ENCODE measurements around the gene PPFIA2.

DNA sequence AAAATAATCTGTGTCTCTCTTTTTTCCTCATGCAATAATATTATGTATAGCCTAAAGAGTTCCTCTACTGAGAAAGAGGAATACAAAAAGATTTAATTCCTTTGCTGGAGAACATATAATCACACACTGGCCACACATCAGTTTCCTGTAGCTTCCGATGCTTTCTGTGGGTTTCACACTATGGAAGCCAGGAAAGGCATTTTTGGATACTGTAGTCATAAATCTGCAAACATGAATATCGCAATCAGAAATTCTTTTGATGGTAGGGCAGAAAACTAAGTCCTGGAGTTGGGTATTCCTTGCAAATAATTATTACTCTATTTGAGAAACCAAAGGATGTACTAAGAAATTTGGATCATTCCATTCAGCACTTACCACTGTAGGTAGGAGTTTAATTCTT, 421.3 kb downstream of the PPFIA2 start:
- no peak for TF ChIP-seq CTCF (conservative IDR thresholded peaks at IDR 0.05)
- TF ChIP-seq ZFX (IDR thresholded peaks at IDR 0.05), result no peak
